Measurements from ENCODE around the gene VSIG4. TPM values are rescaled to one million over a fixed set of nuclear protein-coding genes. Genes with fewer than 3 reads are reported as not detected.

VSIG4 gene
- total RNA-seq, 1 donor from 2014 or later, result 569 TPM

GRCh38 chrX:66036231-66036630, 3.6 kb downstream of the VSIG4 start:
- no peaks in the 10 kb centered on the region for H3K36me3 ChIP-seq
- H3K4me3 ChIP-seq, result peak overlapping the region; percentile 2
- no peaks in the 10 kb centered on the region for H3K9me3 ChIP-seq
- intact Hi-C loops (cut with DNase I), result no loop called here
- H3K27ac ChIP-seq, result no peak overlapping the region
- TF ChIP-seq CTCF (IDR thresholded peaks at IDR 0.05), result no peak
- no peaks in the 10 kb centered on the region for H3K27me3 ChIP-seq (ENCODE audit: low read depth)
- no peaks in the 10 kb centered on the region for H3K4me1 ChIP-seq
- DNase-seq (no peak), ATAC-seq (no peak)

- ATAC-seq, result no peak
- DNase-seq, result no peak
- Histone ChIP-seq H3K9me3 (no peaks in the 10 kb centered on the region), H3K27ac (no peak overlapping the region), H3K36me3 (no peaks in the 10 kb centered on the region), H3K4me1 (no peaks in the 10 kb centered on the region), H3K4me3 (peak overlapping the region; percentile 2), H3K27me3 (ENCODE audit: low read depth) (no peaks in the 10 kb centered on the region)
- intact Hi-C loops (cut with DNase I), result no loop called here
- no peak for TF ChIP-seq CTCF (IDR thresholded peaks at IDR 0.05)
These were observed 4.2 kb downstream of the VSIG4 start for GRCh38 chrX:66035667-66036066.

GRCh38 chrX:66030505-66031317, 9.2 kb downstream of the VSIG4 start:
- Histone ChIP-seq H3K4me1 (no peaks in the 10 kb centered on the region), H3K9me3 (no peaks in the 10 kb centered on the region), H3K27me3 (ENCODE audit: low read depth) (no peaks in the 10 kb centered on the region), H3K36me3 (no peaks in the 10 kb centered on the region), H3K4me3 (no peak overlapping the region), H3K27ac (no peak overlapping the region)
- ATAC-seq, result peak; percentile 32 to 58
- intact Hi-C loops (cut with DNase I), result no loop called here
- no peak for DNase-seq
- TF ChIP-seq CTCF (IDR thresholded peaks at IDR 0.05), result peak; percentile 47

- H3K36me3 ChIP-seq, result no peaks in the 10 kb centered on the region
- DNase-seq (no peak), ATAC-seq (no peak)
- intact Hi-C loops (cut with DNase I), result no loop called here
- H3K27ac ChIP-seq, result no peak overlapping the region
- H3K9me3 ChIP-seq, result no peaks in the 10 kb centered on the region
- no peaks in the 10 kb centered on the region for H3K27me3 ChIP-seq (ENCODE audit: low read depth)
- TF ChIP-seq CTCF (IDR thresholded peaks at IDR 0.05), result no peak
- no peak overlapping the region for H3K4me3 ChIP-seq
- H3K4me1 ChIP-seq, result no peaks in the 10 kb centered on the region
These were observed 10.9 kb downstream of the VSIG4 start for GRCh38 chrX:66028936-66029335.

- no peaks in the 10 kb centered on the region for H3K27me3 ChIP-seq (ENCODE audit: low read depth)
- no peak overlapping the region for H3K27ac ChIP-seq
- ATAC-seq, result no peak
These were observed 15.3 kb downstream of the VSIG4 start for GRCh38 chrX:66024570-66024969.

More at GRCh38 chrX:66024570-66024969, 15.3 kb downstream of the VSIG4 start:
- no peaks in the 10 kb centered on the region for H3K9me3 ChIP-seq
- no peaks in the 10 kb centered on the region for H3K36me3 ChIP-seq
- no peak for DNase-seq
- TF ChIP-seq CTCF (IDR thresholded peaks at IDR 0.05), result no peak
- no peak overlapping the region for H3K4me3 ChIP-seq
- intact Hi-C loops (cut with DNase I), result no loop called here
- no peaks in the 10 kb centered on the region for H3K4me1 ChIP-seq

All from lower lobe of right lung (tissue), 2 donors.